Gastrocnemius medialis (tissue), 4 donors: ENCODE measurements around the gene PRAMEF2. TPM values are rescaled to one million over a fixed set of nuclear protein-coding genes. Genes with fewer than 3 reads are reported as not detected.
"Not testable (repeated sequence)": the region's sequence is repeated elsewhere in the genome, so short reads cannot be mapped to it uniquely, and the experiment has no call there.

Source experiments
- ATAC-seq, 2 donors: fragments of 150-250 bp; one replicate each; pipeline ENCODE4 v1.9.1; 2016
- DNase-seq, 2 donors: peaks; one replicate each; pipeline ENCODE4 v3.0.0-alpha.2; 2019
- H3K27ac ChIP-seq, 4 donors: fragments of 200-600 bp; sonication (generic); 1 replicate in 1 of 4; 2 replicates in 3 of 4; pipeline ENCODE4 v1.5.1; 2016 to 2018; ENCODE audit warnings: mild to moderate bottlenecking in 2 of 4, moderate library complexity in 1 of 4
- H3K27me3 ChIP-seq, 3 donors: fragments of 200-600 bp; sonication (generic) in 2 of 3; 1 replicate in 1 of 3; 2 replicates in 2 of 3; pipeline versions ENCODE4 v1.5.1 to v1.6.0; 2016 to 2019; ENCODE audit warnings: mild to moderate bottlenecking in 1 of 3, moderate library complexity in 1 of 3
- H3K36me3 ChIP-seq, 2 donors: fragments of 200-600 bp; sonication (generic) in 1 of 2; one replicate each; pipeline ENCODE4 v1.5.1; 2017 to 2018
- H3K4me1 ChIP-seq, 2 donors: fragments of 200-600 bp; sonication (generic) in 1 of 2; one replicate each; pipeline ENCODE4 v1.5.1; 2016 to 2017; ENCODE audit warnings: mild to moderate bottlenecking in 2 of 2
- H3K4me3 ChIP-seq, 4 donors: fragments of 200-600 bp; sonication (generic) in 3 of 4; 1 replicate in 1 of 4; 2 replicates in 3 of 4; pipeline ENCODE4 v1.5.1; 2016 to 2019; ENCODE audit warnings: mild to moderate bottlenecking in 2 of 4
- H3K9me3 ChIP-seq, 3 donors: fragments of 200-600 bp; sonication (generic) in 2 of 3; 1 replicate in 1 of 3; 2 replicates in 2 of 3; pipeline ENCODE4 v1.5.1; 2016 to 2019
- POLR2A ChIP-seq, 2 donors: fragments of 450-650 bp; IDR thresholded peaks; one replicate each; pipeline ENCODE4 v1.6.1; 2017; ENCODE audit warnings: antibody characterized with exemption in 2 of 2, mild to moderate bottlenecking in 2 of 2, moderate library complexity in 2 of 2
- in situ Hi-C, 4 donors: fragments of 200-750 bp; cut with MboI; loops; one replicate each; pipeline versions ENCODE4 v1.15.0 to v1.8.0; 2017; ENCODE audit warnings: low sequenced_read_pairs in 4 of 4
- intact Hi-C: fragments of 100-400 bp; cut with DNase I; formaldehyde crosslinking; loops from one replicate; pipeline ENCODE4 v1.15.1; 2023; ENCODE audit warnings: low total_unique reads
- total RNA-seq, 4 donors: library from RNA; depleted of rRNA; stranded (reverse); fragments of >200 nt; gene quantifications; one replicate each; pipeline versions ENCODE4 v1.1.0 to v1.2.3, GENCODE V29; 2016
- TF ChIP-seq, protein P1 (sequence below), 5 experiments: fragments of 450-650 bp in 3 of 5; fragments of 200-600 bp in 2 of 5; sonication (generic) in 2 of 5; IDR thresholded peaks in 4 of 5; conservative IDR thresholded peaks in 1 of 5; 1 replicate in 4 of 5; 2 replicates in 1 of 5; pipeline ENCODE4 v1.5.1; 2016 to 2019; ENCODE audit warnings: antibody characterized with exemption in 5 of 5, mild to moderate bottlenecking in 3 of 5, moderate library complexity in 3 of 5

PRAMEF2 gene, protein sequence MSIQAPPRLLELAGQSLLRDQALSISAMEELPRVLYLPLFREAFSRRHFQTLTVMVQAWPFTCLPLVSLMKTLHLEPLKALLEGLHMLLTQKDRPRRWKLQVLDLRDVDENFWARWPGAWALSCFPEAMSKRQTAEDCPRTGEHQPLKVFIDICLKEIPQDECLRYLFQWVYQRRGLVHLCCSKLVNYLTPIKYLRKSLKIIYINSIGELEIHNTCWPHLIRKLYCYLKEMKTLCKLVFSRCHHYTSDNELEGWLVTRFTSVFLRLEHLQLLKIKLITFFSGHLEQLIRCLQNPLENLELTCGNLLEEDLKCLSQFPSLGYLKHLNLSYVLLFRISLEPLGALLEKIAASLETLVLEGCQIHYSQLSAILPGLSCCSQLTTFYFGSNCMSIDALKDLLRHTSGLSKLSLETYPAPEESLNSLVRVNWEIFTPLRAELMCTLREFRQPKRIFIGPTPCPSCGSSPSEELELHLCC
- not detected for total RNA-seq

DNA sequence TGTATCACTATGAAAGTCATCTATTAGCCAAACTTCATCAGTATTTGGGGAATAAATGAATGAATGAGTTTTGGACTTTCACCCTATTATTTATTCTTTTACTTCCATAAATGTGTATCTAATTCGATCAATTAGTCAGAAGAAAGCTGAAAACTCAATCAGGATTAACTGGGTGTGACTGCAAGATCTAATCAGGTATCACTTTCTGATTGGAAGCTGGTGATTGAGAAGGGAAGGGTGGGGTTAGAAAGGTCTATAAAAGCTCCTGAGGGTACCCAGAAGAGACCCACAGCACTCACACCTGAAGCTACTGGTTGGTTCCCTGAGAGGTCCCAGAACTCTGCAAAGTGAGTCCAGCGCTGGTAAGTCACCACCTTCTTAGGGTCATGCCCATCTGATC, at the start of gene PRAMEF2:
Gene PRAMEF2, plus strand, starts transcription at position 301 of the 400 bp plus-strand sequence. CDS start 1,924 bp downstream, outside the sequence.
- DNase-seq, intact Hi-C loops, H3K27me3 ChIP-seq, H3K36me3 ChIP-seq, H3K27ac ChIP-seq, H3K4me3 ChIP-seq, ATAC-seq, H3K4me1 ChIP-seq, in situ Hi-C loops, H3K9me3 ChIP-seq: not testable (repeated sequence)

DNA sequence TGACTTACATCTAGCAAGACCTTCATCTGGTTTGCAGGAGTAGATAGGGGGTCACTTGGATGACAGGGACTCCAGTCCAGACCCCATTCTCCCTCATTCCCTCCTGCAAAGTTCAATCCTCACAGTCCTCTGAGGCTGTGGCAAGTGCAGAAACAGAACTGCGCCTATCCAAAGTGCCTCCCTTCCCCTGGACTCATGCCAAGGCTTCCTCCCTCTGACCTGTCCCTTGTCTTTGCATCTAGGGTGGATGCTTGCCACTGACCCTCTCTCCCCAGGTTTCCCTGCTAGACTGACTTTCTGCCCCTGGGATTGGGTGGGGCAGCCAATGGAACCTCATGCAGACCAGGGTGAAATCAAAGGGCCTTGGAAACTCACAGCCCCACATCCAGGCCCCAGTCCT, 47.0 kb upstream of the PRAMEF2 start:
- ATAC-seq: no peak
- no peaks in the 10 kb centered on the region for H3K36me3 ChIP-seq
- TF ChIP-seq, protein P1, sequence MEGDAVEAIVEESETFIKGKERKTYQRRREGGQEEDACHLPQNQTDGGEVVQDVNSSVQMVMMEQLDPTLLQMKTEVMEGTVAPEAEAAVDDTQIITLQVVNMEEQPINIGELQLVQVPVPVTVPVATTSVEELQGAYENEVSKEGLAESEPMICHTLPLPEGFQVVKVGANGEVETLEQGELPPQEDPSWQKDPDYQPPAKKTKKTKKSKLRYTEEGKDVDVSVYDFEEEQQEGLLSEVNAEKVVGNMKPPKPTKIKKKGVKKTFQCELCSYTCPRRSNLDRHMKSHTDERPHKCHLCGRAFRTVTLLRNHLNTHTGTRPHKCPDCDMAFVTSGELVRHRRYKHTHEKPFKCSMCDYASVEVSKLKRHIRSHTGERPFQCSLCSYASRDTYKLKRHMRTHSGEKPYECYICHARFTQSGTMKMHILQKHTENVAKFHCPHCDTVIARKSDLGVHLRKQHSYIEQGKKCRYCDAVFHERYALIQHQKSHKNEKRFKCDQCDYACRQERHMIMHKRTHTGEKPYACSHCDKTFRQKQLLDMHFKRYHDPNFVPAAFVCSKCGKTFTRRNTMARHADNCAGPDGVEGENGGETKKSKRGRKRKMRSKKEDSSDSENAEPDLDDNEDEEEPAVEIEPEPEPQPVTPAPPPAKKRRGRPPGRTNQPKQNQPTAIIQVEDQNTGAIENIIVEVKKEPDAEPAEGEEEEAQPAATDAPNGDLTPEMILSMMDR (IDR thresholded peaks at IDR 0.05 in 4 of 5, conservative IDR thresholded peaks at IDR 0.05 in 1 of 5): no peak
- TF ChIP-seq POLR2A (IDR thresholded peaks at IDR 0.05): no peak
- H3K4me3 ChIP-seq: no peak overlapping the region
- in situ Hi-C loops (no loop called here), intact Hi-C loops (no loop called here)
- no peak overlapping the region for H3K27ac ChIP-seq
- DNase-seq: no peak
- H3K4me1 ChIP-seq: no peaks in the 10 kb centered on the region
- H3K27me3 ChIP-seq: no peaks in the 10 kb centered on the region
- H3K9me3 ChIP-seq: no peaks in the 10 kb centered on the region

DNA sequence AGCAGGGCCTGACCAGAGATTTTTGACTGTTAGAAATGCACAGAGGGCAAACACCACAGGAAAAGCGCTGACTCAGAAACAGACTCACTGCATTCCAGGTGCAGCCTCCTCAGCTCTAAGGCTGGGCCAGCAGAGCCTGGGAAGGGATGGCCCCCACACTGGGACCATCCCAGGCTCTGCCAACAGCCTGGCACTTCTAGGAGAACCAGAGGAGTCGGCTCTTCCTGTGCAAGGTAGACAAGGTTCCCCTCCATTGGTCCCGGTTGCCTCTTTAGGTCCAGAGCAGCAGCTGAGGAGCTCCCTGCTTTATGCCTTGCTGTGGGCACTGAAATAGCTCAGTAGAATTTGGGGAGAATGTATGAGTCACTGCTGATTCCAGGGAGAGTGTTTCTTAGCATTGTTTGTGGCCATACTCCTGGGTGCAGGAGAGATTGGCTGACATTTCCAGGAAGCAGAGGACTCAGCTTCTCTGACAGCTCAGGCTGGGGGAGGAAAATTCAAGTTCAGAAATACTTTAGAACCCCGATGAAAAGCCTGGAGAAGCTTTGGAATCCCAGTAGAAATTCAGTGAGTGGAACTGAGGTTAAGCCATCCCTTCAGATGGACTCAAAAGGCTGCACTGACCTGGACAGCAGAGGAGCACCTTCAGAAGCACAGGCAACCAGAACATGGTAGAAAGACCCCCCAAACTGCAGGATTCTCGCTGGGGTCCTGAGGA, 46.0 kb upstream of the PRAMEF2 start:
- in situ Hi-C loops (no loop called here), intact Hi-C loops (no loop called here)
- Histone ChIP-seq H3K27ac (no peak overlapping the region), H3K36me3 (no peaks in the 10 kb centered on the region), H3K4me3 (no peak overlapping the region), H3K4me1 (no peaks in the 10 kb centered on the region), H3K9me3 (no peaks in the 10 kb centered on the region), H3K27me3 (no peaks in the 10 kb centered on the region)
- no peak for ATAC-seq
- TF ChIP-seq, protein P1 (IDR thresholded peaks at IDR 0.05 in 4 of 5, conservative IDR thresholded peaks at IDR 0.05 in 1 of 5): no peak
- no peak for TF ChIP-seq POLR2A (IDR thresholded peaks at IDR 0.05)
- no peak for DNase-seq

DNA sequence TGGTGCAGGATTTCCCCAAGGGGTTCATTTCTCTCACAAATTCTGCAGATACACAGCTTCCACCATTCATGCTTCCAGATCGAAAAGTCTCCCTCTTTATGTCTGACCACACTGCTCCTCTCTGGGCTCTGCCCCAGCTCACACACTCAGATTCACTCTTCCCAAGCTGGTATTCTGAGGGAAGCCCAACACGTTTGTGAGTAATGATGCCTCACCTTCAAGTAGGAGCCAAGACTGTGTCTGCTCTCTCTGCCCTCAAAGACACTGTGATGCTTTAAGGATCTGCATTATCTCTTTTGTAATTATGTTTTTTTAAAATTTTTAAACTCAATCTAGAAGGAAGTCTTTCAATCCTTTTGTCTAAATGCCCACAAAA, 45.5 kb upstream of the PRAMEF2 start:
- Histone ChIP-seq H3K27me3 (no peaks in the 10 kb centered on the region), H3K4me1 (no peaks in the 10 kb centered on the region), H3K4me3 (no peak overlapping the region), H3K27ac (no peak overlapping the region), H3K9me3 (no peaks in the 10 kb centered on the region), H3K36me3 (no peaks in the 10 kb centered on the region)
- intact Hi-C loops: no loop called here
- no peak for DNase-seq
- in situ Hi-C loops: no loop called here
- no peak for TF ChIP-seq POLR2A (IDR thresholded peaks at IDR 0.05)
- TF ChIP-seq, protein P1 (IDR thresholded peaks at IDR 0.05 in 4 of 5, conservative IDR thresholded peaks at IDR 0.05 in 1 of 5): no peak
- no peak for ATAC-seq

DNA sequence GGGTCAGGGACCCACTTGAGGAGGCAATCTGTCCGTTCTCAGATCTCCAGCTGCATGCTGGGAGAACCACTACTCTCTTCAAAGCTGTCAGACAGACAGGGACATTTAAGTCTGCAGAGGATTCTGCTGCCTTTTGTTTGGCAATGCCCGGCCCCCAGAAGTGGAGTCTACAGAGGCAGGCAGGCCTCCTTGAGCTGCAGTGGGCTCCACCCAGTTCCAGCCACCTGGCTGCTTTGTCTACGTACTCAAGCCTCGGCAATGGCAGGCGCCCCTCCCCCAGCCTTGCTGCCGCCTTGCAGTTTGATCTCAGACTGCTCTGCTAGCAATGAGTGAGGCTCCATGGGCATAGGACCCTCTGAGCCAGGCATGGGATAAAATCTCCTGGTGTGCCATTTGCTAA, 37.8 kb upstream of the PRAMEF2 start:
- H3K27me3 ChIP-seq, intact Hi-C loops, H3K4me1 ChIP-seq, in situ Hi-C loops, DNase-seq, H3K4me3 ChIP-seq, H3K36me3 ChIP-seq, ATAC-seq, H3K27ac ChIP-seq, H3K9me3 ChIP-seq: not testable (repeated sequence)

DNA sequence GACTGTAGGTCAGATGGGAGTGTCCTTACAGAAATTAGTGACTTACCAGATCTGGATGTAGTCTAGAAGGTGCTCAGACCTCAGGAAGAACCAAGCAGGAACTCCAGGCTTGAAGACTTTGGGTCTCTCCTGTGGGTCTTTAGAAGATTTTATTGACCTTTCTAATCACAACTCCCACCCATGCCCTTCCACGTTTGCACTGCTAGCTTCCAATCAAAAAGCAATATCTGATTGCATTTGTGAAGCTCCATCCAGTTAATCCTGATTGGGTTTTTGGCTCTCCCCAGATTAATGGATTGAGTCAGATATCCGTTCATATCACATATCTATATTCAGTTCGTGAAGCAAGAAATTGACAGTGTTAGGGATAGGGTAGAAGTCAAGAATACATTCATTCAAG, 25.6 kb upstream of the PRAMEF2 start, which contains the start of gene PRAMEF11:
Gene PRAMEF11, minus strand, starts transcription at position 101 of the 400 bp plus-strand sequence. CDS start 2,621 bp downstream, outside the sequence.
- H3K4me1 ChIP-seq, ATAC-seq, DNase-seq, in situ Hi-C loops, intact Hi-C loops, H3K27ac ChIP-seq, H3K4me3 ChIP-seq, H3K27me3 ChIP-seq, H3K9me3 ChIP-seq, H3K36me3 ChIP-seq: not testable (repeated sequence)

DNA sequence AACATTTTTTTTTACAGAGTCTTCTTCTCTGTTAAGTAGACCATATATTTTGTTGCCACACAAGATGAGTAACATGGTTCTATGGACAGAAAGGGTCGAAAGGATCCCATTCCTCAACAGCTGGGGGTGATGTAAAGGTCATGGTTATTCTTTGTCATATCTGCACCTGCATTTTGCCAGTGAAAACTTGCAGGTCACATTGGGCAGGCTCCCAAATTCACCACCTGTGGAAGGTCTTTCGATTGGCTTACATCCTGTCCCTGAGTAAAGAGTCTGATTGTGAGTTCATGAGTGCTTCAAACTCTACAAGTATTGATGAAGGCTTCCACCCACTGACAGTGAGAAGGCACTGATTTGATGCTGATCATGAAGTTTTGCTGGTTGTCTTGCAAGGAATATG, 23.6 kb upstream of the PRAMEF2 start:
- H3K27me3 ChIP-seq, ATAC-seq, H3K27ac ChIP-seq, H3K4me3 ChIP-seq, in situ Hi-C loops, intact Hi-C loops, DNase-seq, H3K4me1 ChIP-seq, H3K36me3 ChIP-seq, H3K9me3 ChIP-seq: not testable (repeated sequence)

DNA sequence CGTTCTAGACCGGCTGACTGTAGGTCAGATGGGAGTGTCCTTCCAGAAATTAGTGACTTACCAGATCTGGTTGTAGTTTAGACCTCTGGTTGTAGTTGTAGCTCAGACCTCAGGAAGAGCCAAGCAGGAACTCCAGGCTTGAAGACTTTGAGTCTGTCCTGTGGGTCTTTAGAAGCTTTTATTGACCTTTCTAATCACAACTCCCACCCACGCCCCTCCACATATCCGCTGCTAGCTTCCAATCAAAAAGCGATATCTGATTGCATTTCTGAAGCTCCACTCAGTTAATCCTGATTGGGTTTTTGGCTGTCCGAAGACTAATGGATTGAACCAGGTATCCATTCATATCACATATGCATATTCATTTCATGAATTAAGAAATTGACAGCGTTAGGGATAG, 8.3 kb upstream of the PRAMEF2 start, which contains the start of gene HNRNPCL1:
Gene HNRNPCL1, minus strand, starts transcription at position 101 of the 400 bp plus-strand sequence. CDS start 431 bp downstream, outside the sequence.
- in situ Hi-C loops, DNase-seq, ATAC-seq, H3K9me3 ChIP-seq, H3K4me3 ChIP-seq, H3K27ac ChIP-seq, H3K36me3 ChIP-seq, H3K27me3 ChIP-seq, H3K4me1 ChIP-seq, intact Hi-C loops: not testable (repeated sequence)
